Mesodermal cell (in vitro differentiated cells): ENCODE measurements around the gene SNX1.
"Not testable (repeated sequence)": the region's sequence is repeated elsewhere in the genome, so short reads cannot be mapped to it uniquely, and the experiment has no call there.

Experiments used
- H3K27ac ChIP-seq: 2 replicates; pipeline ENCODE4 v1.7.0; 2013; ENCODE audit warnings: mild to moderate bottlenecking, low read depth, low read length, moderate library complexity; ENCODE audit not compliant: severe bottlenecking
- H3K36me3 ChIP-seq: 2 replicates; pipeline ENCODE4 v1.7.1; 2013; ENCODE audit warnings: mild to moderate bottlenecking, low read length, moderate library complexity; ENCODE audit not compliant: control insufficient read depth, insufficient read depth
- H3K4me1 ChIP-seq: one replicate; pipeline ENCODE4 v1.7.1; 2013; ENCODE audit warnings: mild to moderate bottlenecking, low read length; ENCODE audit not compliant: insufficient read depth, control insufficient read depth, poor library complexity, severe bottlenecking
- H3K4me3 ChIP-seq: 2 replicates; pipeline ENCODE4 v1.7.0; 2013; ENCODE audit warnings: low read length, control low read depth, mild to moderate bottlenecking; ENCODE audit not compliant: insufficient read depth, poor library complexity, severe bottlenecking; ENCODE audit errors: extremely low read depth
- H3K9me3 ChIP-seq: 2 replicates; pipeline ENCODE4 v1.7.1; 2013; ENCODE audit warnings: mild to moderate bottlenecking, low read length, moderate library complexity; ENCODE audit not compliant: control insufficient read depth
- WGBS, 2 experiments: methylation state at CpG; one replicate each; pipeline ENCODE4 v1.1.5; 2013; ENCODE audit warnings: missing lambda C conversion rate in 2 of 2; ENCODE audit not compliant: insufficient coverage in 2 of 2; 5-methylcytosine and 5-hydroxymethylcytosine counted together

The SNX1 gene

DNA sequence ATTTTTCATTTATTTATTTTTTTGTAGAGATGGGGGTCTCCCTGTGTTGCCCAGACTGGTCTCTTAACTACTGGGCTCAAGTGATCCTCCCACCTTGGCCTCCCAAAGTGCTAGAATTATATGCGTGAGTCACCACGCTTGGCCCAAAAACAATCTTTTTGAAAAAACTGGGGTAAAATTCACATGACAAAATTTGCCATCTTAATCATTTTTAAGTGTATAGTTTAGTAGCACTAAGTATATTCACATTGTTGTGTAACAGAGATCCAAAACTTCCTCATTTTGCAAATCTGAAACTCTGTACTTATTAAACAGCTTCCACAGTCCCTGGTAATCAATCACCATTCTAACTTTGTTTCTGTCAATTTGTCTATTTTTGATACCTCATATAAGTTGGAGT is 5.2 kb downstream of the SNX1 start:
- H3K4me1 ChIP-seq = no peaks in the 10 kb centered on the region
- H3K36me3 ChIP-seq = peaks cover 5% of the 10 kb centered on the region
- no peak overlapping the region for H3K27ac ChIP-seq
- no peak overlapping the region for H3K4me3 ChIP-seq
- no peaks in the 10 kb centered on the region for H3K9me3 ChIP-seq
- 60% methylated on average over 1 of the region's 2 CpGs; no CpG with 5 or more reads in 1 of the 2 experiments for WGBS, 2 experiments

DNA sequence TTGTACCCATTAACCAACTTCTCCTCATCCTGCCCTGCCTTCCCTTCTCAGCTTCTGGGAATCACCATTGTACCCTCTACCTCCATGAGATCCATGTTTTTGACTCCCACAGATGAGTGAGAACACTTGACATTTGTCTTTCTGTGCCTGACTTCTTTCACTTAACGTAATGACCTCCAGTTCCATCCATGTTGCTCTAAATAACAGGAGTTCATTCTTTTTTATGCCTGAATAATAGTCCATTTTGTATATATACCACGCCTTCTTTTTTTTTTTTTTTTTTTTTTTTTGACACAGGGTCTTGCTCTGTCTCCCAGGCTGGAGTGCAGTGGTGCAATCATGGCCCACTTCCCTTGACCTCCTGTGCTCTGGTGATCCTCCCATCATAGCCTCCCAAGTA is 6.7 kb downstream of the SNX1 start:
- H3K27ac ChIP-seq = no peak overlapping the region
- no CpG with 5 or more reads among the region's 2 CpGs for WGBS, 2 experiments
- peaks cover 5% of the 10 kb centered on the region for H3K36me3 ChIP-seq
- no peaks in the 10 kb centered on the region for H3K4me1 ChIP-seq
- no peaks in the 10 kb centered on the region for H3K9me3 ChIP-seq
- no peak overlapping the region for H3K4me3 ChIP-seq

DNA sequence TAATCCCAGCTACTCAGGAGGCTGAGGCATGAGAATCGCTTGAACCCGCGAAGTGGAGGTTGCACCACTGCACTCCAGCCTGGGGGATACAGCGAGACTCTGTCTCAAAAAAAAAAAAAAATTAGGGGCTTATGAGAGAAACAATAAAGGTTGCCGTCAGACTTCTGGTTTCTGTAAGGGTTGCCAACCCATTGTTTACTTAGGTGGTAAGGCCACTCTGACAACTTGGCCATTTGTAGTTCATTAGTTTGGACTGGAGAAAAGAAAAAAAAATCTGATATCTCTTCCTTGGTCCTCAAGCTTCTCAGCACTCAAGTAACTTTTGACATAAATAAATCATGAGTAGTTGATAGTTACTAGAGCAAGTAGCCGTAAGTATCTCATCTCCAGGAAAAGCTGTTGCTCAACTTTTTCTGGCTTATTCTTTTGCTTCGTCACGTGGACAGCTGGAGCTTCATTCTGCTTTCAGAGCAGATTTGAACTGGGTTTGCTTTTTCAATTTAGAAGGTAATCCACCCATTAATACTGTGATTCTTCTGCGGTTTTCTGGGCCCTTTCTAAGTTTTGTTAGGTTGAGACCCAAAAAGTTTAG is 9.4 kb downstream of the SNX1 start:
- WGBS, 2 experiments = 91 to 96% methylated on average over 8 of the region's 9 CpGs
- Histone ChIP-seq H3K36me3 (peaks cover 5% of the 10 kb centered on the region), H3K4me1 (no peaks in the 10 kb centered on the region), H3K4me3 (no peak overlapping the region), H3K9me3 (no peaks in the 10 kb centered on the region), H3K27ac (no peak overlapping the region)

DNA sequence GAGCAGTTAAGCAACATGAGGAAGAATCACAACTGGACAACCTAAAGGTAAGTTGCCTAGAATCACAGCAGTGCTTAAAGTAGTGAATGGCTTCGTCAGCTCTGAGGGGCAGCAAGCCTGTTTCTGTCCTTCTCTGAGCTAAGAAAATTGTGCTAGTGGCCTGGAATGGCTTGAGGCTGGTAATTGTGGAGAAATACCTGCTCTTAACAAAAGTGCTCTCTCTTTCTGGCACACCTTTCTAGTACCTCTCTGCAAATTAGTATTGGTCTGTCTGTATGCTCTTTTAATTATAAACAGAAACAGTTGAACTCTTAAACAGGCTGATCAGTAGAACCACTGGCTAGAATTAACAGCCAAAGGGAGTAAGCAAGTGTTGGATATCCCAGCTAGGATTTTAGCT is 11.6 kb downstream of the SNX1 start:
- Histone ChIP-seq H3K9me3 (no peaks in the 10 kb centered on the region), H3K27ac (no peak overlapping the region), H3K4me1 (no peaks in the 10 kb centered on the region), H3K4me3 (no peak overlapping the region), H3K36me3 (peaks cover 6% of the 10 kb centered on the region)
- WGBS, 2 experiments = no CpG with 5 or more reads among the region's 1 CpG

DNA sequence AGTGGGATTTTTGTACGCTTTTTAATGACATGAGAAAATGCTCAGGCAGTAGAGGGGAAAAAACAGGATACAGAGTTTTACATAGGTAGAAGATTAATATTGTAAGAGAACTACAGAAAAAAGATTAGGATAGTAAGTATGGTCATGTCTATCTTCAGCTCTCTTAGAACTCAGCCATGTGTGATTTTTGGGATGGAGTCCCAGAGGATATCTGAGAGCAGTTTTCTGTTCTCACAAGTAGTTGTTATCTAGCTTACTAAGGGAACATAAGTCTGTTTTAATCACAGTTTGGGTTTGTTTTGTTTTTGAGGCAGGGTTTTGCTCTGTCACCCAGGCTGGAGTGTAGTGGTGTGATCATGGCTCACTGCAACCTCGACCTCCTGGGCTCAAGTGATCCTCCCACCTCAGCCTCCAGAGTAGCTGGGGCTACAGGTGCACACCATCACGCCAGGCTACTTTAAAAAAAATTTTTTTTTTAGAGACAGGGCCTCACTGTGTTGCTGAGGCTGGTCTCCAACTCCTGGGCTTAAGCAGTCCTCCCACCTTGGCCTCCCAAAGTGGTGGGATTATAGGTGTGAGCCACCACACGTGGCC is 14.4 kb downstream of the SNX1 start:
- not testable (repeated sequence) for H3K9me3 ChIP-seq, H3K4me3 ChIP-seq, H3K4me1 ChIP-seq, H3K27ac ChIP-seq
- peaks cover 27% of the 10 kb centered on the region for H3K36me3 ChIP-seq
- WGBS, 2 experiments = 93 to 100% methylated on average over 1 to 3 of the region's 4 CpGs

DNA sequence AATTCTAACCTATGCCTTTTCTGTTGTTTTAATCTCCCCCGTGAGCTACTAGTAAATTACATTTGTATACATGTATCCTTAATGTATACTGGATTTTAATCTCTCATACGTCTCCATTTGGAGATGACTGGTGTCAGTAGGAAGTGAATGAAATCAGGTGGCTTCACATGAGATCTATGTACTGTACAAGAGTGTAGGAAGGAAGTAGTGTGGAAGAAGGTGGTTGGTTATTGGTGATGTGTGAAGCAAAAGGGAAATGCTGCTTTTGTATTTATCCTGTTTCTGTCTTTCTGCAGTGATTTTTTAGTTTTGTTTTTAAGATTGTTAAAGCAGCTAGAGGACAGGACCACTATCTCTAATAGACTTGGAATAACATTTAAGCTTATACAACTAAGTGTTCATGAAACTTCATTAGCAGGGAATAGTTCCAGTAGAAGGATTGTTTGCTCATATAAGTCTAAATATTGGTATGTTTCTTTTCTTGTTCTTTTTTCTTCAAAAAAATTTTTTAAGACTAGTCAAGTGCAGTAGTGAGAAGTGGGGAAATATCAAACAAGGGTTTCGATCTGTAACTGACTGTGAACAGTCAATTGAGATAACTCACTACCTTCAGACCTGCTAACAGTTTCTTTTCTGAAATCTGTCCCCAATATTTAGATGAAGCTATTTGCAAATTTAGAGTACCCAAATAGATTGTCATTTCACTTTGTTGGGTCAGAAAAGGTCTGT is 15.3 kb downstream of the SNX1 start:
- 60 to 100% methylated on average over 1 of the region's 3 CpGs for WGBS, 2 experiments
- no peak overlapping the region for H3K4me3 ChIP-seq

DNA sequence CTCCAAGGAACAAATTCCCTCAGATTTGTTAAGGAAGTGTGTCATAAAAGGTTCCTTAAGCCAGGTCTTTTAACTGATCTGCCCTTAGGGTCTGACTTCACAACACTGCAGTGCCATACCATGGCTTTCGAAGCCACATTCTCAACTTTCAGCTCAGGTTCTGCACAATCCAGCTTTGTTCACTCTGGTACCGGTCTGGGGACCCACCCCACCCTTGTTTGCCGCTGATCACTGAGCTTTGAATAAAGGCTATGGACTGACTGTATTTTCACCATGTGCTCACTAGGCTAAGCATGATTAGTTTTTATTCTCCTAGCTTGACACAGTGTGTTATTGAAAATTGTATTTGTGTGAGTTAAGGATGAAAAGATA is 15.9 kb downstream of the SNX1 start:
- 82 to 86% methylated on average over 1 to 2 of the region's 3 CpGs for whole genome bisulfite sequencing, 2 experiments
- Histone ChIP-seq H3K4me3 (no peak overlapping the region), H3K27ac (no peak overlapping the region), H3K36me3 (peaks cover 33% of the 10 kb centered on the region), H3K9me3 (no peaks in the 10 kb centered on the region), H3K4me1 (no peaks in the 10 kb centered on the region)

More for the DNA sequence above, 15.3 kb downstream of the SNX1 start:
- Histone ChIP-seq H3K9me3 (no peaks in the 10 kb centered on the region), H3K27ac (no peak overlapping the region), H3K4me1 (no peaks in the 10 kb centered on the region), H3K36me3 (peaks cover 28% of the 10 kb centered on the region)

DNA sequence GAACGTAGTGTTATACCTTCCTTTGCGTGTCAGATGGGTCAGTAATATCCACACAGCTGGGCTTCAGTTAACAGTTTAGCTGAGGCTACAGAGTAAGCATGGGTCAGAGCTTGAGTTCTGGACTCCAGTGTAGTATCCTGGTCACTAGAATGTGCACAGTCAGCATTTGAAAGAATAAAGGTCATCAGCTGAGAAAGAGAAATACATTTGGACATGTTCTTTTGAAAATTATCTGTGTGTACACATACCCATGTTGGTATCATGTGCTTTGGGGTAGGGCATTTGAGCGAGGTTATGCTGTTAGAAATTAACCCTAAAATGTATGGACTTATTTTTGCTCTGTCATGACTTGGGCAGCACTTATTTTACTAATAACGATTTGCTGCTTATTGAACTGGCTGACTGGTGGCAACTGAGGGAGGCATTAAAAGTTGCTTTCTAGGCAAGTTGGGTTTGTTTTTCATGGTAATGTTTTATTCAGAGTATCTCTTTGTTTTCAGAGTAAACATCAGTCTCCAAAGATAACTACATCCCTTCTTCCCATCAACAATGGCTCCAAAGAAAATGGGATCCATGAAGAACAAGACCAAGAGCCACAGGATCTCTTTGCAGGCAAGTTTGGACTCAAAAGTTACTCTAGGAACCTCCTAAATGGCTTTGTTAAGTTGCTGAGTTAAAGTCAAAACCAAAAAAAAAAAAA is 16.4 kb downstream of the SNX1 start:
- H3K36me3 ChIP-seq = peaks cover 39% of the 10 kb centered on the region
- H3K9me3 ChIP-seq = no peaks in the 10 kb centered on the region
- H3K4me3 ChIP-seq = no peak overlapping the region
- no peaks in the 10 kb centered on the region for H3K4me1 ChIP-seq
- WGBS, 2 experiments = 87 to 88% methylated on average over 3 of the region's 4 CpGs
- H3K27ac ChIP-seq = no peak overlapping the region

DNA sequence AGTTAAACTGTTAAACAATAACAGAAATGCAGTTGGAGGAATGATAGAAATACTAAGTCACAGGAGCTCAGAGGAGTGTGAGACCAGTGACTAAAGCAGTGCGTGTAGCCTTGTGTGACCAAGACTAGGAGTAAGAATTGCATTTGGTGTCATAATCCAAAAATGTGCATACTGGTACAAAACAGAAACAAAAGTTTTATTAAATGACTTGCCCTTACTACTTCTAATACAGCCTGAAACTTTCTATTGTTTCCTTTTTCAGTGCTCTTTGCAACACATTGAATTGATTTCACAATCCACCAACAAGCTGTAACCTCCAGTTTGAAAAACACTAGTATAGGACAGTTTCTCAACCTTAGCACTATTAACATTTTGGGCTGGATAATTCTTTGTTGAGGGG is 17.1 kb downstream of the SNX1 start:
- H3K9me3 ChIP-seq = no peaks in the 10 kb centered on the region
- peaks cover 46% of the 10 kb centered on the region for H3K36me3 ChIP-seq
- H3K4me3 ChIP-seq = no peak overlapping the region
- 100% methylated on average over 1 of the region's 1 CpG; no CpG with 5 or more reads in 1 of the 2 experiments for WGBS, 2 experiments
- H3K4me1 ChIP-seq = no peaks in the 10 kb centered on the region
- no peak overlapping the region for H3K27ac ChIP-seq

DNA sequence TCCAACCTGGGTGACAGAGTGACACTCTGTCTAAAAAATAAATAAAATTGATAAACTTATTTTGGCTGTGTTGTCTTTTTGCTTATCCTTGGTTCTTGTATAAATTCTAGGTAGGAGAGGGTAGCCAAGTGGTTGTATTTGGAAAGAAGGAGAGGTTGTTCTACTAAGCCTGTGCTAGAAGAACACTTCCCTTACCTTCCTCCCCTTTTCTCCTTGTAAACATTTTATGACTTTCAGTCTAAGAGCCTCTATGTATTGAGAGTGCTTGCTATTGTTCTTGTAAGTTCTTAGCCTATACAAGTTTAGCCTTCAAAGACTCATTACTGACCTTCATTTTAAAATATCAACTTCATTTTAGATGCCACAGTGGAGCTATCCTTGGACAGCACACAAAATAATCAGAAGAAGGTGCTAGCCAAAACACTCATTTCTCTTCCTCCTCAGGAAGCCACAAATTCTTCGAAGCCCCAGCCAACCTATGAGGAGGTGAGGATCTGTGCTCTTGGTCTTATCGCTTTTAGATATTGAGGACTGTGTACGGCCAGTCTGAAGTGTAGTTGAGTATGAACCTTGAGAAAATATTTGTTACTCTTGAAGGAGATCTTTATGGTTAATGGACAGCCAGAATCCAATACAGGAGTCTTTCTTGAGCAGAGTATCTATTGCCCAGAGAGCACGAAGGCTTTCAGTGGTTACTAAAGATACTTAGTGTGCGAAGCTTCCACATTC is 22.1 kb downstream of the SNX1 start:
- no peak overlapping the region for H3K27ac ChIP-seq
- H3K36me3 ChIP-seq = peaks cover 83% of the 10 kb centered on the region
- WGBS, 2 experiments = 96 to 100% methylated on average over 3 to 4 of the region's 5 CpGs
- no peaks in the 10 kb centered on the region for H3K4me1 ChIP-seq
- no peak overlapping the region for H3K4me3 ChIP-seq
- H3K9me3 ChIP-seq = no peaks in the 10 kb centered on the region
